GM12864 (cell line): ENCODE measurements around the gene FYTTD1.

Source experiments
- DNase-seq: peaks from one replicate; pipeline ENCODE4 v3.0.0-alpha.2; 2011; ENCODE audit warnings: low read depth
- H3K4me3 ChIP-seq: 2 replicates; pipeline ENCODE4 v1.5.1; 2011; ENCODE audit warnings: mild to moderate bottlenecking, low read depth, low read length, control low read depth
- TF ChIP-seq, protein P1 (sequence below): IDR thresholded peaks from 2 replicates; pipeline ENCODE4 v1.5.1; 2011; ENCODE audit warnings: low read depth, mild to moderate bottlenecking, moderate library complexity, low read length, control low read depth, inconsistent platforms; ENCODE audit errors: missing control alignments

The FYTTD1 gene

GRCh38 chr3:197811343-197811742 is 61.7 kb downstream of the FYTTD1 start:
- DNase-seq = no peak
- H3K4me3 ChIP-seq = no peak overlapping the region

GRCh38 chr3:197814372-197814771 is 64.7 kb downstream of the FYTTD1 start:
- H3K4me3 ChIP-seq = no peak overlapping the region
- TF ChIP-seq, protein P1, sequence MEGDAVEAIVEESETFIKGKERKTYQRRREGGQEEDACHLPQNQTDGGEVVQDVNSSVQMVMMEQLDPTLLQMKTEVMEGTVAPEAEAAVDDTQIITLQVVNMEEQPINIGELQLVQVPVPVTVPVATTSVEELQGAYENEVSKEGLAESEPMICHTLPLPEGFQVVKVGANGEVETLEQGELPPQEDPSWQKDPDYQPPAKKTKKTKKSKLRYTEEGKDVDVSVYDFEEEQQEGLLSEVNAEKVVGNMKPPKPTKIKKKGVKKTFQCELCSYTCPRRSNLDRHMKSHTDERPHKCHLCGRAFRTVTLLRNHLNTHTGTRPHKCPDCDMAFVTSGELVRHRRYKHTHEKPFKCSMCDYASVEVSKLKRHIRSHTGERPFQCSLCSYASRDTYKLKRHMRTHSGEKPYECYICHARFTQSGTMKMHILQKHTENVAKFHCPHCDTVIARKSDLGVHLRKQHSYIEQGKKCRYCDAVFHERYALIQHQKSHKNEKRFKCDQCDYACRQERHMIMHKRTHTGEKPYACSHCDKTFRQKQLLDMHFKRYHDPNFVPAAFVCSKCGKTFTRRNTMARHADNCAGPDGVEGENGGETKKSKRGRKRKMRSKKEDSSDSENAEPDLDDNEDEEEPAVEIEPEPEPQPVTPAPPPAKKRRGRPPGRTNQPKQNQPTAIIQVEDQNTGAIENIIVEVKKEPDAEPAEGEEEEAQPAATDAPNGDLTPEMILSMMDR = no peak
- DNase-seq = no peak

More at GRCh38 chr3:197811343-197811742, 61.7 kb downstream of the FYTTD1 start:
- TF ChIP-seq, protein P1 = no peak

- DNase-seq = no peak
- H3K4me3 ChIP-seq = no peak overlapping the region
- TF ChIP-seq, protein P1 = no peak
These were observed 71.1 kb downstream of the FYTTD1 start for GRCh38 chr3:197820550-197821335.

- TF ChIP-seq, protein P1 = no peak
- no peak for DNase-seq
- no peak overlapping the region for H3K4me3 ChIP-seq
These were observed 79.8 kb downstream of the FYTTD1 start for GRCh38 chr3:197829397-197830045.

GRCh38 chr3:197830308-197830966 is 80.8 kb downstream of the FYTTD1 start:
- no peak for DNase-seq
- TF ChIP-seq, protein P1 = no peak
- no peak overlapping the region for H3K4me3 ChIP-seq

GRCh38 chr3:197830967-197831313 is 81.3 kb downstream of the FYTTD1 start:
- H3K4me3 ChIP-seq = no peak overlapping the region
- DNase-seq = no peak
- TF ChIP-seq, protein P1 = no peak
